Activated gamma-delta T cell treated with Interleukin-2 at 50 U/mL for 16 hours (primary cell): ENCODE data around the gene COX5A.
"Not testable (repeated sequence)": the region's sequence is repeated elsewhere in the genome, so short reads cannot be mapped to it uniquely, and the experiment has no call there.

Experiments used
- DNase-seq: peaks from one replicate; pipeline ENCODE4 v3.0.0-alpha.2; 2020

Gene COX5A

GRCh38 chr15:74955017-74955416 is 17.1 kb upstream of the COX5A start:
- no peak for DNase-seq

GRCh38 chr15:74954515-74954914 is 16.6 kb upstream of the COX5A start:
- DNase-seq: no peak

GRCh38 chr15:74951006-74951405 is 13.1 kb upstream of the COX5A start:
- DNase-seq: no peak

GRCh38 chr15:74950078-74950908 is 12.4 kb upstream of the COX5A start:
- DNase-seq: peak; percentile 76

GRCh38 chr15:74937272-74937589 is 642 bp downstream of the COX5A start:
- no peak for DNase-seq

- not testable (repeated sequence) for DNase-seq
Measured at GRCh38 chr15:74935193-74935592, 2.7 kb downstream of the COX5A start.

GRCh38 chr15:74933573-74933972 is 4.3 kb downstream of the COX5A start:
- DNase-seq: no peak

- no peak for DNase-seq
Measured at GRCh38 chr15:74928771-74929198, 9.1 kb downstream of the COX5A start.

GRCh38 chr15:74924525-74924924 is 13.3 kb downstream of the COX5A start:
- no peak for DNase-seq

- no peak for DNase-seq
Measured at GRCh38 chr15:74920456-74920855, 17.4 kb downstream of the COX5A start.

GRCh38 chr15:74917676-74918075 is 20.2 kb downstream of the COX5A start:
- no peak for DNase-seq

GRCh38 chr15:74913799-74914198 is 24.1 kb downstream of the COX5A start:
- DNase-seq: not testable (repeated sequence)

GRCh38 chr15:74913041-74913440 is 24.8 kb downstream of the COX5A start:
- DNase-seq: no peak

GRCh38 chr15:74908635-74909034 is 29.2 kb downstream of the COX5A start:
- DNase-seq: no peak

GRCh38 chr15:74907163-74907870 is 30.6 kb downstream of the COX5A start:
- DNase-seq: no peak

GRCh38 chr15:74906450-74907162 is 31.3 kb downstream of the COX5A start, which contains the start of gene FAM219B:
Gene FAM219B (minus strand): TSS chr15:74906851. CDS start chr15:74906800, 51 bp downstream.
- peak; percentile 68 for DNase-seq

GRCh38 chr15:74906067-74906449 is 31.8 kb downstream of the COX5A start:
- DNase-seq: peak; percentile 25

GRCh38 chr15:74904190-74904805 is 33.6 kb downstream of the COX5A start:
- DNase-seq: no peak

GRCh38 chr15:74903676-74904075 is 34.2 kb downstream of the COX5A start:
- no peak for DNase-seq

- no peak for DNase-seq
Measured at GRCh38 chr15:74902295-74903075, 35.4 kb downstream of the COX5A start.

- peak; percentile 63 for DNase-seq
Measured at GRCh38 chr15:74901612-74902063, 36.2 kb downstream of the COX5A start.

GRCh38 chr15:74897300-74897701 is 40.6 kb downstream of the COX5A start:
- DNase-seq: no peak
